H9 (cell line): ENCODE measurements around the gene SFTPB. TPM values are rescaled to one million over a fixed set of nuclear protein-coding genes. Genes with fewer than 3 reads are reported as not detected.

ENCODE experiments used
- DNase-seq: peaks from one replicate; pipeline ENCODE4 v3.0.0-alpha.2; 2017
- H2AFZ ChIP-seq: one replicate; pipeline ENCODE4 v1.6.1; 2013; ENCODE audit warnings: mild to moderate bottlenecking, low read length, control low read depth, moderate library complexity
- H2AK5ac ChIP-seq: 2 replicates; pipeline ENCODE4 v1.6.1; 2013; ENCODE audit warnings: low read length, control low read depth, mixed read lengths; ENCODE audit not compliant: insufficient read length
- H2BK120ac ChIP-seq: one replicate; pipeline ENCODE4 v1.6.1; 2013; ENCODE audit warnings: low read depth, mild to moderate bottlenecking, low read length, control low read depth, inconsistent platforms; ENCODE audit not compliant: poor library complexity, severe bottlenecking
- H2BK12ac ChIP-seq: 2 replicates; pipeline ENCODE4 v1.6.1; 2013; ENCODE audit warnings: low read length, control low read depth, mixed read lengths, low read depth; ENCODE audit not compliant: insufficient read length
- H2BK15ac ChIP-seq: 2 replicates; pipeline ENCODE4 v1.6.1; 2013; ENCODE audit warnings: low read depth, low read length, control low read depth
- H2BK20ac ChIP-seq: one replicate; pipeline ENCODE4 v1.6.1; 2013; ENCODE audit warnings: low read depth, mild to moderate bottlenecking, low read length, control low read depth, inconsistent platforms; ENCODE audit not compliant: poor library complexity, severe bottlenecking
- H2BK5ac ChIP-seq: 2 replicates; pipeline ENCODE4 v1.6.1; 2013; ENCODE audit warnings: low read length, control low read depth, mixed read lengths; ENCODE audit not compliant: insufficient read length
- H3K14ac ChIP-seq: 2 replicates; pipeline ENCODE4 v1.6.1; 2013; ENCODE audit warnings: low read length, control low read depth; ENCODE audit not compliant: insufficient read depth
- H3K18ac ChIP-seq: 2 replicates; pipeline ENCODE4 v1.6.1; 2013; ENCODE audit warnings: low read depth, mild to moderate bottlenecking, mixed read lengths, low read length, control low read depth; ENCODE audit not compliant: insufficient read length
- H3K23ac ChIP-seq: 2 replicates; pipeline ENCODE4 v1.6.1; 2013; ENCODE audit warnings: low read length, control low read depth, mixed read lengths, low read depth; ENCODE audit not compliant: insufficient read length
- H3K23me2 ChIP-seq: 2 replicates; pipeline ENCODE4 v1.6.1; 2013; ENCODE audit warnings: low read depth, mild to moderate bottlenecking, mixed read lengths, low read length, control low read depth; ENCODE audit not compliant: insufficient read length, poor library complexity, severe bottlenecking
- H3K27ac ChIP-seq: 2 replicates; pipeline ENCODE4 v1.5.1; 2013; ENCODE audit warnings: low read length, control low read depth, mixed read lengths, low read depth; ENCODE audit not compliant: insufficient read length
- H3K27me3 ChIP-seq: 2 replicates; pipeline ENCODE4 v1.6.1; 2013; ENCODE audit warnings: low read length, control low read depth, inconsistent platforms; ENCODE audit not compliant: insufficient read depth
- H3K4ac ChIP-seq: 2 replicates; pipeline ENCODE4 v1.6.1; 2013; ENCODE audit warnings: low read depth, mild to moderate bottlenecking, control low read depth, inconsistent platforms, low read length, moderate library complexity
- H3K4me1 ChIP-seq: 2 replicates; pipeline ENCODE4 v1.6.1; 2013; ENCODE audit warnings: low read length, control low read depth, inconsistent platforms; ENCODE audit not compliant: insufficient read depth
- H3K4me2 ChIP-seq: 2 replicates; pipeline ENCODE4 v1.6.1; 2013; ENCODE audit warnings: low read length, control low read depth, mixed read lengths; ENCODE audit not compliant: insufficient read length, insufficient read depth
- H3K56ac ChIP-seq: 2 replicates; pipeline ENCODE4 v1.6.1; 2013; ENCODE audit warnings: low read depth, mild to moderate bottlenecking, mixed read lengths, low read length, control low read depth; ENCODE audit not compliant: insufficient read length
- H3K79me1 ChIP-seq: 2 replicates; pipeline ENCODE4 v1.6.1; 2013; ENCODE audit warnings: low read depth, mild to moderate bottlenecking, moderate library complexity, low read length, control low read depth, inconsistent platforms; ENCODE audit not compliant: insufficient read depth, poor library complexity, severe bottlenecking
- H3K79me2 ChIP-seq: 2 replicates; pipeline ENCODE4 v1.6.1; 2013; ENCODE audit warnings: low read length, control low read depth, inconsistent platforms; ENCODE audit not compliant: insufficient read depth
- H3K9ac ChIP-seq: 2 replicates; pipeline ENCODE4 v1.6.1; 2013; ENCODE audit warnings: low read length, control low read depth, mixed read lengths; ENCODE audit not compliant: insufficient read length; ENCODE audit errors: extremely low read depth
- H3K9me3 ChIP-seq: one replicate; pipeline ENCODE4 v1.6.1; 2013; ENCODE audit warnings: low read depth, low read length, inconsistent platforms; ENCODE audit not compliant: control insufficient read depth
- H3T11ph ChIP-seq: one replicate; pipeline ENCODE4 v1.6.1; 2013; ENCODE audit warnings: mild to moderate bottlenecking, low read length, control low read depth, inconsistent platforms
- H4K20me1 ChIP-seq: one replicate; pipeline ENCODE4 v1.6.1; 2013; ENCODE audit not compliant: control insufficient read depth, insufficient read length, insufficient read depth
- H4K5ac ChIP-seq: 2 replicates; pipeline ENCODE4 v1.6.1; 2013; ENCODE audit warnings: low read depth, mild to moderate bottlenecking, mixed read lengths, low read length, control low read depth; ENCODE audit not compliant: insufficient read length
- H4K8ac ChIP-seq: replicated peaks from 2 replicates; pipeline ENCODE4 v1.6.1; 2013; ENCODE audit warnings: low read length, control low read depth, mixed read lengths, low read depth; ENCODE audit not compliant: insufficient read length
- H4K91ac ChIP-seq: 2 replicates; pipeline ENCODE4 v1.6.1; 2013; ENCODE audit warnings: low read depth, mild to moderate bottlenecking, moderate library complexity, mixed read lengths, low read length, control low read depth; ENCODE audit not compliant: insufficient read length
- H3K27ac Mint-ChIP-seq, 3 experiments: 2 replicates in 2 of 3; 3 replicates in 1 of 3; pipeline ENCODE4 v1.8.0; 2020 to 2021; ENCODE audit warnings: mixed read lengths in 3 of 3, mild to moderate bottlenecking in 1 of 3, moderate library complexity in 1 of 3
- H3K27me3 Mint-ChIP-seq: 2 replicates; pipeline ENCODE4 v1.8.0; 2021; ENCODE audit warnings: low read depth, mild to moderate bottlenecking, moderate library complexity, mixed read lengths
- H3K36me3 Mint-ChIP-seq, 3 experiments: 2 replicates in 2 of 3; 3 replicates in 1 of 3; pipeline ENCODE4 v1.8.0; 2020 to 2021; ENCODE audit warnings: low read depth in 3 of 3, mixed read lengths in 3 of 3; ENCODE audit not compliant: insufficient read depth in 1 of 3
- H3K4me1 Mint-ChIP-seq, 2 experiments: 2 replicates each; pipeline ENCODE4 v1.8.0; 2020; ENCODE audit warnings: mixed read lengths in 2 of 2
- H3K4me3 Mint-ChIP-seq, 2 experiments: 2 replicates in 1 of 2; 3 replicates in 1 of 2; pipeline ENCODE4 v1.8.0; 2020 to 2021; ENCODE audit warnings: mild to moderate bottlenecking in 2 of 2, mixed read lengths in 2 of 2, moderate library complexity in 1 of 2
- H3K9me3 Mint-ChIP-seq, 2 experiments: 2 replicates in 1 of 2; 3 replicates in 1 of 2; pipeline ENCODE4 v1.8.0; 2020; ENCODE audit warnings: mild to moderate bottlenecking in 2 of 2, mixed read lengths in 2 of 2, moderate library complexity in 1 of 2
- WGBS: extraction: QIAGEN DNeasy Blood & Tissue Kit; methylation state at CpG from one replicate; pipeline ENCODE4 v1.1.7; 2013; ENCODE audit warnings: missing lambda C conversion rate, low lambda C conversion rate, mixed read lengths; ENCODE audit not compliant: insufficient read length; ENCODE audit errors: extremely low coverage; 5-methylcytosine and 5-hydroxymethylcytosine counted together
- total RNA-seq: library from RNA; stranded (reverse); gene quantifications from 2 replicates; pipeline ENCODE4 v1.2.1, GENCODE V29; 2021
- TF ChIP-seq, protein P1 (sequence below): fragments of 200-600 bp; sonication (generic); conservative IDR thresholded peaks from 3 replicates; pipeline ENCODE4 v1.8.0; 2021; ENCODE audit warnings: antibody characterized with exemption, mild to moderate bottlenecking

Gene SFTPB
- total RNA-seq, 1 experiment from 2014 or later = not detected

DNA sequence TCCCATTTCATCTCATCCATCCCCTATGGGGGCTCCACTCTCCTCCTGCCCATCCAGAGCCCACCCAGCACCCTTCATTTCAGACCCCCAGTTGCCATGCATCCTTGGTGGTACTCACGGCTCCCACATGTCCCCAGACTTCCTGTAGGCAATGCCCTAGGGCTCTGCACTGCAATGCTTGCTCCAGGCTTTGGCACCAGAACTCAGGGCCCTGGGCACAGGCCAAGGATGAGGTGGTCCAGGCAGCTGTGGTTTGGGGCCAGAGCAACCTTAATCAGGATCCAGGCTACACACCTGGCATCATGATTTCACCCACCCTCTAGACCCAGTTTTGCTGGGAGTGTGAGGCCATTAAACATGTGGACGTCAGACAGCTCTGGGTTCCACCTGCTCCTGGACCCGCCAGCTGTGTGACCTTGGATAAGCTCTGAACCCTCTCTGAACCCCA is 414 bp downstream of the SFTPB start:
- H3K18ac ChIP-seq = no peak overlapping the region
- no CpG with 5 or more reads among the region's 3 CpGs for WGBS
- no peaks in the 10 kb centered on the region for H3K9me3 ChIP-seq
- H2BK120ac ChIP-seq = no peak overlapping the region
- H3K27ac ChIP-seq = no peak overlapping the region
- H2AFZ ChIP-seq = no peak overlapping the region
- no peak overlapping the region for H2BK15ac ChIP-seq
- H3K23ac ChIP-seq = no peak overlapping the region
- no peak overlapping the region for H2BK20ac ChIP-seq
- no peak overlapping the region for H3K9ac ChIP-seq
- no peak for DNase-seq
- no peaks in the 10 kb centered on the region for H3K36me3 Mint-ChIP-seq
- H3T11ph ChIP-seq = no peak overlapping the region
- H3K14ac ChIP-seq = no peak overlapping the region
- no peaks in the 10 kb centered on the region for H3K27me3 ChIP-seq
- no peak overlapping the region for H4K5ac ChIP-seq
- H2BK5ac ChIP-seq = no peak overlapping the region
- no peaks in the 10 kb centered on the region for H3K23me2 ChIP-seq
- no peak overlapping the region for H2BK12ac ChIP-seq
- H3K79me2 ChIP-seq = no peaks in the 10 kb centered on the region
- H3K79me1 ChIP-seq = no peaks in the 10 kb centered on the region
- no peak overlapping the region for H4K91ac ChIP-seq
- no peak overlapping the region for H3K4me2 ChIP-seq
- no peaks in the 10 kb centered on the region for H3K4me1 ChIP-seq
- TF ChIP-seq, protein P1, sequence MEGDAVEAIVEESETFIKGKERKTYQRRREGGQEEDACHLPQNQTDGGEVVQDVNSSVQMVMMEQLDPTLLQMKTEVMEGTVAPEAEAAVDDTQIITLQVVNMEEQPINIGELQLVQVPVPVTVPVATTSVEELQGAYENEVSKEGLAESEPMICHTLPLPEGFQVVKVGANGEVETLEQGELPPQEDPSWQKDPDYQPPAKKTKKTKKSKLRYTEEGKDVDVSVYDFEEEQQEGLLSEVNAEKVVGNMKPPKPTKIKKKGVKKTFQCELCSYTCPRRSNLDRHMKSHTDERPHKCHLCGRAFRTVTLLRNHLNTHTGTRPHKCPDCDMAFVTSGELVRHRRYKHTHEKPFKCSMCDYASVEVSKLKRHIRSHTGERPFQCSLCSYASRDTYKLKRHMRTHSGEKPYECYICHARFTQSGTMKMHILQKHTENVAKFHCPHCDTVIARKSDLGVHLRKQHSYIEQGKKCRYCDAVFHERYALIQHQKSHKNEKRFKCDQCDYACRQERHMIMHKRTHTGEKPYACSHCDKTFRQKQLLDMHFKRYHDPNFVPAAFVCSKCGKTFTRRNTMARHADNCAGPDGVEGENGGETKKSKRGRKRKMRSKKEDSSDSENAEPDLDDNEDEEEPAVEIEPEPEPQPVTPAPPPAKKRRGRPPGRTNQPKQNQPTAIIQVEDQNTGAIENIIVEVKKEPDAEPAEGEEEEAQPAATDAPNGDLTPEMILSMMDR = no peak
- H3K27me3 Mint-ChIP-seq = peaks cover 7% of the 10 kb centered on the region
- peaks cover 3 to 7% of the 10 kb centered on the region in 2 experiments; a peak in 1 of 4 replicates for H3K4me1 Mint-ChIP-seq
- no peak overlapping the region for H3K56ac ChIP-seq
- no peaks in the 10 kb centered on the region for H3K9me3 Mint-ChIP-seq
- H2AK5ac ChIP-seq = no peak overlapping the region
- H4K20me1 ChIP-seq = no peaks in the 10 kb centered on the region
- H3K4ac ChIP-seq = no peak overlapping the region
- H3K4me3 Mint-ChIP-seq = no peak overlapping the region
- no peak overlapping the region for H4K8ac ChIP-seq
- no peak overlapping the region for H3K27ac Mint-ChIP-seq
